Heart left ventricle (tissue), 16 donors: Measurements from ENCODE around the gene MTOR. TPM values are rescaled to one million over a fixed set of nuclear protein-coding genes. Genes with fewer than 3 reads are reported as not detected.

Source experiments
- ATAC-seq, 4 donors: fragments of 200-7000 bp; cut with Tn5 transposase; one replicate each; pipeline ENCODE4 v1.9.1; 2020 to 2022; ENCODE audit warnings: moderate library complexity in 4 of 4, mild to moderate bottlenecking in 3 of 4, moderate number of reproducible peaks in 1 of 4
- DNase-seq, 5 donors: peaks; one replicate each; pipeline ENCODE4 v3.0.0-alpha.2; 2020
- H3K27ac ChIP-seq, 12 donors: fragments of 200-600 bp; sonication (generic) in 4 of 12; one replicate each; pipeline versions ENCODE4 v1.5.0 to v1.8.0; 2016 to 2022; ENCODE audit warnings: mild to moderate bottlenecking in 2 of 12
- H3K27me3 ChIP-seq, 9 donors: fragments of 200-600 bp; sonication (generic) in 2 of 9; one replicate each; pipeline versions ENCODE4 v1.5.1 to v1.8.0; 2016 to 2022; ENCODE audit warnings: mild to moderate bottlenecking in 3 of 9
- H3K36me3 ChIP-seq, 9 donors: fragments of 200-600 bp; sonication (generic) in 2 of 9; one replicate each; pipeline versions ENCODE4 v1.5.0 to v1.8.0; 2018 to 2022; ENCODE audit warnings: mild to moderate bottlenecking in 2 of 9
- H3K4me1 ChIP-seq, 12 donors: fragments of 200-600 bp; sonication (generic) in 4 of 12; one replicate each; pipeline versions ENCODE4 v1.5.0 to v1.8.0; 2016 to 2022; ENCODE audit warnings: mild to moderate bottlenecking in 3 of 12
- H3K4me3 ChIP-seq, 12 donors: fragments of 200-600 bp; sonication (generic) in 4 of 12; one replicate each; pipeline versions ENCODE4 v1.5.0 to v1.8.0; 2017 to 2022; ENCODE audit warnings: mild to moderate bottlenecking in 9 of 12, moderate library complexity in 4 of 12
- H3K9me3 ChIP-seq, 12 donors: fragments of 200-600 bp; sonication (generic) in 4 of 12; one replicate each; pipeline versions ENCODE4 v1.5.0 to v1.8.0; 2016 to 2022; ENCODE audit warnings: mild to moderate bottlenecking in 1 of 12
- POLR2A ChIP-seq, 2 donors: fragments of 450-650 bp; IDR thresholded peaks; one replicate each; pipeline ENCODE4 v1.6.1; 2017; ENCODE audit warnings: antibody characterized with exemption in 2 of 2, mild to moderate bottlenecking in 2 of 2, moderate library complexity in 2 of 2
- WGBS, 4 donors: extraction: QIAGEN DNeasy Blood & Tissue Kit in 2 of 4; methylation state at CpG; one replicate each; pipeline versions ENCODE4 v1.1.5 to v1.1.7; 2013 to 2018; 5-methylcytosine and 5-hydroxymethylcytosine counted together
- intact Hi-C, 10 donors: fragments of 100-400 bp; cut with DNase I; formaldehyde crosslinking; loops; one replicate each; pipeline versions ENCODE4 v1.11.1 to v1.14.2; 2022
- polyA plus RNA-seq, 2 donors: library from polyadenylated mRNA; stranded (reverse); fragments of 200-250 nt; gene quantifications; one replicate each; pipeline ENCODE4 v1.2.3, GENCODE V29; 2013
- total RNA-seq, 9 donors: library from RNA; depleted of rRNA in 2 of 9; stranded (reverse); fragments of >200 nt in 2 of 9; fragmentation: NEBNext Ultra II Directional in 3 of 9; extraction: Animal tissue kit (Norgen Biotek cat#: 25700) in 3 of 9; gene quantifications; one replicate each; pipeline versions ENCODE4 v1.1.0 to v1.2.4, GENCODE V29; 2016 to 2023
- TF ChIP-seq, protein P1 (sequence below), 12 donors: fragments of 200-600 bp; sonication (generic) in 4 of 12; IDR thresholded peaks; one replicate each; pipeline versions ENCODE4 v1.5.0 to v1.8.0; 2018 to 2022; ENCODE audit warnings: antibody characterized with exemption in 12 of 12, mild to moderate bottlenecking in 5 of 12
- donor health status: ischemic (EF 13 %, LVEDD 7.1; RV severe dilation, severe dysfunction).
- donor health status: healthy with polysubstance abuse.
- donor health status: DM: no; HTN: yes; CAD: no.
- donor health status: DM: no; HTN: no; CAD: no.
- donor health status: ischemic (EF 25% LVEDD 6.9; RV normal size, moderate dysfunction).
- donor health status: ischemic (EF 25% LVEDD 5.7; RV mildly dilated, moderate dysfunction).
- donor health status: healthy.
- donor health status: DM: yes; HTN: yes; CAD: no.
- donor health status: ischemic (EF 35%, LVEDD 5.7; RV mildly dilated, moderate dysfunction).
- donor health status: nonischemic (EF 11% LVEDD 7.7; RV severe dilation, severe dysfunction).
- donor health status: DM: yes; HTN: yes; CAD: no.
- donor health status: PGD.
- donor health status: ischemic (EF 29% LVEDD 5.4; RV normal size, mild dysfunction).
- donor health status: nonischemic (EF 23%, LVEDD 6.1; RV moderate dilation, normal function).

The MTOR gene
- total and polyA plus RNA-seq, 11 donors: 17.4 to 43.6 (median 36.7) TPM

GRCh38 chr1:11245904-11246719, 16.2 kb downstream of the MTOR start:
- DNase-seq: no peak
- intact Hi-C loops: loop anchor here in 2 of 10 donors (2.0 to 10.0 kb wide), 2 partner anchors 211 to 399 kb away; no protein-coding TSS in a partner anchor
- H3K4me1 ChIP-seq: no peaks in the 10 kb centered on the region
- no peak overlapping the region for H3K4me3 ChIP-seq
- H3K36me3 ChIP-seq: peaks cover 0 to 87% (median 81%) of the 10 kb centered on the region in 9 donors
- WGBS, 4 donors: 87 to 97% (median 96%) methylated on average over 7 of the region's 7 CpGs
- TF ChIP-seq POLR2A (IDR thresholded peaks at IDR 0.05): no peak
- TF ChIP-seq, protein P1, sequence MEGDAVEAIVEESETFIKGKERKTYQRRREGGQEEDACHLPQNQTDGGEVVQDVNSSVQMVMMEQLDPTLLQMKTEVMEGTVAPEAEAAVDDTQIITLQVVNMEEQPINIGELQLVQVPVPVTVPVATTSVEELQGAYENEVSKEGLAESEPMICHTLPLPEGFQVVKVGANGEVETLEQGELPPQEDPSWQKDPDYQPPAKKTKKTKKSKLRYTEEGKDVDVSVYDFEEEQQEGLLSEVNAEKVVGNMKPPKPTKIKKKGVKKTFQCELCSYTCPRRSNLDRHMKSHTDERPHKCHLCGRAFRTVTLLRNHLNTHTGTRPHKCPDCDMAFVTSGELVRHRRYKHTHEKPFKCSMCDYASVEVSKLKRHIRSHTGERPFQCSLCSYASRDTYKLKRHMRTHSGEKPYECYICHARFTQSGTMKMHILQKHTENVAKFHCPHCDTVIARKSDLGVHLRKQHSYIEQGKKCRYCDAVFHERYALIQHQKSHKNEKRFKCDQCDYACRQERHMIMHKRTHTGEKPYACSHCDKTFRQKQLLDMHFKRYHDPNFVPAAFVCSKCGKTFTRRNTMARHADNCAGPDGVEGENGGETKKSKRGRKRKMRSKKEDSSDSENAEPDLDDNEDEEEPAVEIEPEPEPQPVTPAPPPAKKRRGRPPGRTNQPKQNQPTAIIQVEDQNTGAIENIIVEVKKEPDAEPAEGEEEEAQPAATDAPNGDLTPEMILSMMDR (IDR thresholded peaks at IDR 0.05): no peak
- no peak overlapping the region for H3K27ac ChIP-seq
- no peaks in the 10 kb centered on the region for H3K27me3 ChIP-seq
- no peak for ATAC-seq
- no peaks in the 10 kb centered on the region for H3K9me3 ChIP-seq

DNA sequence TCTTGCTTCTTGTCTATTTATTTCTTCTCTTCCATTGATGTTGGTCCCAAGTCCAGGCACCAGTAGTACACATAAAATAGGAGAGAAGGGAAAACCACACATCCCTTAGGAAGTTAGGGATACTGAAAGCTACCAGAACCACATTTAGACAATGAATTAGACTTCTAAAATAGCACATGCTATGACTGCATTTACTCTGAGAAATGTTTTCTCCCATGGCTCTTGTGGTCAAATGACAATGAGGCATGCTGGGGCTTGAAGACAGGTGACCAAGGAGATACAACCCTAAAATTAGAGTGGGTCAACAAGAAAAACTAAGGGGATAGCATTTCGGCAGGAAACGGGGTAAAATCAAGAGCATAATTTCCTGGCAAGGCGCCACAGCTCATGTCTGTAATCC, 17.1 kb downstream of the MTOR start:
- Histone ChIP-seq H3K27me3 (no peaks in the 10 kb centered on the region), H3K36me3 (peaks cover 0 to 87% (median 82%) of the 10 kb centered on the region in 9 donors), H3K4me3 (no peak overlapping the region), H3K4me1 (no peaks in the 10 kb centered on the region), H3K27ac (no peak overlapping the region), H3K9me3 (no peaks in the 10 kb centered on the region)
- WGBS, 4 donors: 88 to 93% (median 88%) methylated on average over 3 of the region's 3 CpGs
- ATAC-seq (no peak), DNase-seq (no peak)
- intact Hi-C loops: loop anchor here in 2 of 10 donors (2.0 to 10.0 kb wide), 2 partner anchors 210 to 400 kb away; no protein-coding TSS in a partner anchor
- TF ChIP-seq, protein P1 (IDR thresholded peaks at IDR 0.05): no peak
- TF ChIP-seq POLR2A (IDR thresholded peaks at IDR 0.05): no peak

DNA sequence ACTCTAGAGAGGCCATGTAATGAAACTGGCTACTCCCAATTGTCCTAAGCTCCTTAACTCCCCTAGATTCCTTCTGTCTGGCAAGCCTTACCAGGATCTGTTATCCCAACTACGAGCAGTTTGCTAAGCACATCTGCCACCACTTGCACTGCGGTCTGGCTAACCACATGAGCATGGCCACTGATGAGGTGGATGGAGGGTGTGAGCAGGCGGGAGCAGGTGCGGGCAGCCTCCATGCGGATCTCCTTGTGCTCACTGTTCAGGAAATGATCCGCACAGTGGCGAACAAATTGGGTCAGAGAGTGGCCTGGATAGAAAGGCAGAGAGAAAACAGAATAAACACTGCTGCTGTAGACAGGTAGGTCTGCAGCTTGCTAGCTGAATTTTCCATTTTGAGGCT, 24.0 kb downstream of the MTOR start:
- Histone ChIP-seq H3K27ac (no peak overlapping the region), H3K27me3 (no peaks in the 10 kb centered on the region), H3K9me3 (no peaks in the 10 kb centered on the region), H3K4me3 (no peak overlapping the region), H3K4me1 (peaks cover 0 to 13% (median 3%) of the 10 kb centered on the region in 12 donors), H3K36me3 (peaks cover 4 to 100% (median 97%) of the 10 kb centered on the region in 9 donors)
- DNase-seq (no peak), ATAC-seq (no peak)
- TF ChIP-seq, protein P1 (IDR thresholded peaks at IDR 0.05): no peak
- TF ChIP-seq POLR2A (IDR thresholded peaks at IDR 0.05): no peak
- 88 to 97% (median 94%) methylated on average over 7 of the region's 7 CpGs for WGBS, 4 donors
- intact Hi-C loops: loop anchor here in 1 of 10 donors (10.0 kb wide), 1 partner anchor 204 kb away; no protein-coding TSS in a partner anchor

DNA sequence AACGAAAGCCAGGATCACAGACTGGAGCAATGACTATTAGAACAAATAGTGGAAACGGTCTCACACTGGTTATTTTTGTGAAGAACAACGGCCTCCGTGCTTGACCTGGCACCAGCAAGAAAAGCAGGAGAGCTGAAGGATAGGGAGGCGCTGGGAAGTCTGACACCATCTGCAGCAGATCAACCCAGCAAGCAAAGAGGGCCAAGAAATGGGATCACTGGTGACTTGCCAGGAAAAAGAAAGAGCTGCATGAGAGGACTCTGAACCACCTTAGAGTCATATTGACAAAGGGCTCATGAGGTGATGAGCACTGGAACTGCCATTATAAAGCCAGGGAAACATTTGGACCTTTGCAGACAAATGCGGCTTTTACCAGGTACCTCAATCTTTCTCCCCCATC, 25.0 kb downstream of the MTOR start:
- H3K4me1 ChIP-seq: peaks cover 0 to 13% (median 3%) of the 10 kb centered on the region in 12 donors
- H3K27me3 ChIP-seq: no peaks in the 10 kb centered on the region
- peak in 2 of 4 donors; percentile 61 to 69 for ATAC-seq
- intact Hi-C loops: loop anchor here in 1 of 10 donors (10.0 kb wide), 1 partner anchor 203 kb away; no protein-coding TSS in a partner anchor
- no peaks in the 10 kb centered on the region for H3K9me3 ChIP-seq
- peak overlapping the region in 6 of 12 donors; percentile 6 to 53 (median 21) for H3K27ac ChIP-seq
- TF ChIP-seq, protein P1 (IDR thresholded peaks at IDR 0.05): no peak
- TF ChIP-seq POLR2A (IDR thresholded peaks at IDR 0.05): no peak
- DNase-seq: no peak
- 52 to 60% (median 54%) methylated on average over 6 of the region's 6 CpGs for WGBS, 4 donors
- H3K36me3 ChIP-seq: peaks cover 4 to 100% (median 97%) of the 10 kb centered on the region in 9 donors
- H3K4me3 ChIP-seq: no peak overlapping the region
